Adrenal gland (tissue), 5 donors: Measurements from ENCODE around the gene LONRF2.

Experiments
- CTCF ChIP-seq, 6 experiments: fragments of 450-650 bp in 4 of 6; fragments of 200-600 bp in 2 of 6; sonication (generic) in 1 of 6; IDR thresholded peaks; 1 replicate in 5 of 6; 2 replicates in 1 of 6; pipeline versions ENCODE4 v1.5.1 to v1.8.0; 2016 to 2021; ENCODE audit warnings: antibody characterized with exemption in 6 of 6, mild to moderate bottlenecking in 2 of 6, moderate library complexity in 1 of 6
- POLR2A ChIP-seq, 2 donors: fragments of 450-650 bp; IDR thresholded peaks; one replicate each; pipeline ENCODE4 v1.6.1; 2017; ENCODE audit warnings: antibody characterized with exemption in 2 of 2, mild to moderate bottlenecking in 2 of 2, moderate library complexity in 1 of 2
- donor health status: DM: no; HTN: no; CAD: no.

GRCh38 chr2:100291152-100291970 is 30.9 kb downstream of the LONRF2 start:
- TF ChIP-seq CTCF (IDR thresholded peaks at IDR 0.05) (no peak), POLR2A (IDR thresholded peaks at IDR 0.05) (peak in 1 of 2 donors; percentile 85)
